GM12878 (cell line): ENCODE data around the gene CBLN1.

Experiments
- CTCF ChIP-seq, 3 experiments: IDR thresholded peaks in 2 of 3; conservative IDR thresholded peaks in 1 of 3; 2 replicates each; pipeline ENCODE4 v1.5.1; 2011; ENCODE audit warnings: low read depth in 3 of 3, low read length in 3 of 3, mild to moderate bottlenecking in 3 of 3, control low read depth in 2 of 3, moderate library complexity in 2 of 3, inconsistent platforms in 1 of 3, mixed read lengths in 1 of 3; ENCODE audit not compliant: control insufficient read depth in 2 of 3, insufficient read depth in 1 of 3; ENCODE audit errors: extremely low read depth in 1 of 3
- E2F4 ChIP-seq: IDR thresholded peaks from 2 replicates; pipeline ENCODE4 v1.6.1; 2012; ENCODE audit warnings: low read depth, low read length, improper control_type of control experiment
- MAX ChIP-seq: IDR thresholded peaks from 2 replicates; pipeline ENCODE4 v1.6.1; 2012; ENCODE audit warnings: low read depth, low read length, improper control_type of control experiment
- MXI1 ChIP-seq: fragments of 150-350 bp; IDR thresholded peaks from 2 replicates; pipeline ENCODE4 v1.6.1; 2011; ENCODE audit warnings: low read depth, mild to moderate bottlenecking, inconsistent platforms, low read length, improper control_type of control experiment
- POLR2A ChIP-seq: IDR thresholded peaks from 2 replicates; pipeline ENCODE4 v1.6.1; 2011; ENCODE audit warnings: low read depth, mild to moderate bottlenecking, low read length
- REST ChIP-seq: IDR thresholded peaks from 2 replicates; pipeline ENCODE4 v1.6.1; 2012; ENCODE audit warnings: mild to moderate bottlenecking, low read depth, low read length
- SIX5 ChIP-seq: IDR thresholded peaks from 2 replicates; pipeline ENCODE4 v1.6.1; 2011; ENCODE audit warnings: mild to moderate bottlenecking, low read depth, low read length, moderate library complexity; ENCODE audit not compliant: severe bottlenecking
- USF2 ChIP-seq: IDR thresholded peaks from 2 replicates; pipeline ENCODE4 v1.6.1; 2011; ENCODE audit warnings: low read depth, low read length, improper control_type of control experiment, borderline replicate concordance

GRCh38 chr16:49273771-49274170 is 7.9 kb downstream of the CBLN1 start:
- no peak for TF ChIP-seq REST
- TF ChIP-seq POLR2A, result no peak
- TF ChIP-seq CTCF (IDR thresholded peaks at IDR 0.05 in 2 of 3, conservative IDR thresholded peaks at IDR 0.05 in 1 of 3; ENCODE audit: control insufficient read depth in 2 of 3, extremely low read depth in 1 of 3, insufficient read depth in 1 of 3, low read depth in 3 of 3, low read length in 3 of 3), result no peak
- no peak for TF ChIP-seq SIX5
- TF ChIP-seq MXI1, result no peak
- no peak for TF ChIP-seq USF2
- no peak for TF ChIP-seq MAX
- TF ChIP-seq E2F4, result no peak
